HG02798 (cell line): ENCODE results near the gene COL20A1.

ENCODE experiments used
- ATAC-seq: cut with Tn5 transposase; IDR thresholded peaks from one replicate; pipeline ENCODE4 v1.9.1; 2021; ENCODE audit warnings: mild to moderate bottlenecking; ENCODE audit not compliant: unreplicated experiment, poor library complexity

The COL20A1 gene

GRCh38 chr20:63276956-63277355 is 16.0 kb upstream of the COL20A1 start:
- ATAC-seq, result no peak

DNA sequence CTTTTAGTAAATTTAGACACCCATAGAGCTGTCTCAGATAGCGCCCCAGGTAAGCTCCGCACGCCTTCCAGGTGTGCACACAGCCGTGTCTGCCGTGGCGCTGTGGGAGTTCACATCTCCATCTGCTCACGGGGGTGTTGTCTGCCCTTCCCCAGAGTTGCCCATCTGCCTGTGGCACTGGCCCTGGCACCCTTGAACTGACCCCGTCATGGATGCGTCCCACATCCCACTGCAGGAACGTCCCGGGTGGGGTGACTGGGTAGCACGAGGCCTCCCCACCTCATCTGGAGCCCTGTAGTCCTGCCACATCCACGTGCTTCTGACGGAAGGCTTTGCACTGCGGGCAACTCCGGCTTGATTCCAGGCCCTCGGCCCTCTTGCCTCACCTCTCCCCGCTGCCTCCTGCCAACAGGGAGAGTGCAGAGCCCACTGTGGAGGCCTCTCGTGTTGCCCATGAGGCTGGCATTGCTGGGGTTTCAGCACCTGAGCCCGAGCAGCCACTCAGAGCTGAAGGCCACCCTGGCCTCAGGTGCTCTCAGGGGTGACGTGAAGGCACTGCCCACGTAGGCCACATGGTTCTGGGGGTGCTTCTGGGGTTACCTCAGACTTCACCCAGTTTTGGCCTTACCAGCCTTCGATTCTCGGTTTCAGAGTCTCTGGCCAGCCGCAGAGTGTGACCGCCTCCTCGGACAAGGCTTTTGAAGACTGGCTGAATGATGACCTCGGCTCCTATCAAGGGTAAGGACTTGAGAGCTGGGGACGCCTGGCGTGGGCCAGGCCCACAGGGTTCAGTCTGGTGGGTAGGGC is 15.3 kb upstream of the COL20A1 start:
- ATAC-seq, result no peak

- no peak for ATAC-seq
These were observed 14.3 kb upstream of the COL20A1 start for GRCh38 chr20:63278661-63279060.

DNA sequence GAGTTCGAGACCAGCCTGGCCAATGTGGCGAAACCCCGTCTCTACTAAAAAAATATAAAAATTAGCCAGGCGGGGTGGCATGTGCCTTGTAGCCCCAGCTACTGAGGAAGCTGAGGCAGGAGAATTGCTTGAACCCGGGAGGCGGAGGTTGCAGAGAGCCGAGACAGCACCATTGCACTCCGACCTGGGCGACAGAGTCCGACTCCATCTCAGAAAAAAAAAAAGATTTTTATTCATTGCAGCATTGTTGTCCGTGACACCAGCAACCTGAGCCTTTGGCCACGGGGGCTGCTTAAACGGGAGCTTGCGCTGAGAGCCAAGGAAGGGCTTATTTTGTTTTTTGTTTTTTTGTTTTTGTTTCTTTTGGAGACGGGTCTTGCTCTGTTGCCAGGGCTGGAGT is 13.1 kb upstream of the COL20A1 start:
- ATAC-seq, result no peak

DNA sequence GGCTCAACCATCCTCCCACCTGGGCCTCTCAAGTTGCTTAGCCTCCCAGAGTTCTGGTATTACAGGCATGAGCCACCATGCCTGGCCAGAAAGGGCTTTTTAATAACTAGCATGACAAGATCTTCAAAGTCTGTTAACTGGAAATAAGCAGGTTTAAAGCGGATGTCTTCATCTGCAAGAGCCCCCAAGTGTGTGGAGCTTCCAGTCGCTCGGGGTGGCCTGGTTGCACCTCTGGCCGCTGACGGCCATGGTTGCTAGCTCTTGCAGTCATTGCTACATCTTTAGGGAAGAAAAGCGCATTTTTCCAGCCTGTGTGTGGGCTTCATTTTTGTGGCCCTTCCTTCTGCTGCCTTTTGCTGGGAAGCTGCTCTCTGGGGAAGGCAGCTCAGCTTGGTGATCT is 12.6 kb upstream of the COL20A1 start:
- ATAC-seq, result no peak

DNA sequence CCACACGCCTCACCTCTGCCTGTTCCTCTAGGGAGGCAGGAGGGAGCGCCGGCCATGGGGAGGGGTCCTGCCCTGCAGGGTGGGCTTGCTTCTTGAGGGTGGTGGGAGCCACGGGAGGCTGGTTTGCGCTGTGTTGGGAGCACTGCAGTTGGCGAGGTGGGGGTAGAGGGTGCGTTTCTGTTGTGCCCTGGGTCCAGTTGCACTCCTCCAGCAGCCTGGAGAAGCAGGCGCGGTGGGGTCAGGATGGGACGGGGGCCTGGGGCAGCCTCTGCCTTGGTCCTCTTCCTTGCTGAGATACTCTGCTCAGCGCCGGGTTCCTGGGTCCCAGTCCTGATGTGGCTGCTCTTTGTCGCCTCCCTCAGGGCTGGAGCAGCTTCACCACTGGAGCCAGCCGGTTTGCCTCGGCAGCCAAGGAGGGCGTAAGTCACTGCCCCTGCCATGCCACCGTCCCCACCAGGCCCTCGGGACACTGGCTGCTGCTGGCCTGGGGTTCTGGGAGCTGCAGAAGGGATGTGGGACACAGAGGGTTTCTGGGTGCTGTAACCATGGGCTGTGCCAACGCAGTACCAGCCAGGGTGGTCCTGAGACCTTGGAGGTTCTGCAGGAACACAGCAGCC is 11.9 kb upstream of the COL20A1 start:
- no peak for ATAC-seq

DNA sequence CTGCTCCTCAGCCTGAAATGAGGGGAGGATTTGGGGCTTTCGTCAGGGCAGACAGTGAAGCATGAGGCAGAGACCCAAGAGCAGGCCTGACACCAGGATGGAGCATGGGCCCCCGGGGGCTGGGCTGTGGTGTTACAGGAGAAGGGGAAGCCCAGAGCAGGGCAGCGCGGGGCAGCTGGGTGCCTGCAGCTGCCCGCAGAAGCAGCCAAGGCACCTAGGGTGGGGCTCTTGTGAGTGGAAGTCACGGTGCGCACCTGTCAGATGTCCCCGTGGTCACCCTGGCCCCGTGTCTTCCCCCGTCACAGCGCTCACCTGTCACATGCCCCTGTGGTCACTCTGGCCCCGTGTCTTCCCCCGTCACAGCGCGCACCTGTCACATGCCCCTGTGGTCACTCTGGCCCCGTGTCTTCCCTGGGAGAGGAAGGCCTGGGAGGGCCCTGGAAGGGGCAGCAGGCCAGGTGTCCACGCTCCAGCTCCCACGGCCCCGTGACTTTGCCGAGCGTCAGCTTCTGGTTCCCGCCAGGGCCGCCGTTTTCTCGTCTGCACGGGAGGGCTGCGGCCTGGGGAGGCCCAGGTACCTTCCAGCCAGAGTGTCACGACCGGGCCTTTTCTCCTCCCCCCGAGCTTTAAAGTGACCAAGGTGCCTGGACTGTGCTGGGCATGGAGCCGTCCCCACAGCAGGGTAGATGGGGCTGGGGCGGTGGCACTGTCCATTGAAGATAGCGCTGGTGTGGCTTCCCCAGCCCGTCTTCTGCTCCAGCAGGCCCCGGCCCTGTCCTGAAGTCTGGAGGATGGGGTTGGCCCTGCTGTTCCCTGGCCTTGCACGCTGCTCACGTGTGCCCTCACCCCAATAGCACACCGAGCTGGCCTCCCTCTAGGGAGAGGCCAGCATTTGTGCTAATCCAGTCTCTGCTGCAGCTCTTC is 11.0 kb upstream of the COL20A1 start:
- no peak for ATAC-seq

DNA sequence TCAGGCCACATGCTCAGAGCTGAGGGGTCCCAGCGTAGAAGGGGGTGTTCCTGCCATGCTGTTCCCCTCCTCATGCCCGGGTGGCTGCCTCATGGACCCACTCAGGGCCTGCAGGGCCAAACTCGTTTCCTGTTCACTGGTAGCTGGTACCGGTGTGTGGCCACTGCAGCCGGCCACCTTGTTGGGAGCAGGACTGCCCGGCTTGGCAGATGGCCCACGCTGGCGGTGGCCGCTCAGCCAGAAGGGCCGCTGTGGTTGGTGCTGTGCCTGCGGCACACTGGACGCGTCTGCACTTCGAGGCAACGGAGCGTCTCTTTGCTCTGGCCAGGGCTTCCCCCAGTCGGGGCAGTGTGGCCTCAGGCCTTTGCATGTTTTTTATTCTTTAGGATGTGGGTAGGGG is 10.0 kb upstream of the COL20A1 start:
- no peak for ATAC-seq

DNA sequence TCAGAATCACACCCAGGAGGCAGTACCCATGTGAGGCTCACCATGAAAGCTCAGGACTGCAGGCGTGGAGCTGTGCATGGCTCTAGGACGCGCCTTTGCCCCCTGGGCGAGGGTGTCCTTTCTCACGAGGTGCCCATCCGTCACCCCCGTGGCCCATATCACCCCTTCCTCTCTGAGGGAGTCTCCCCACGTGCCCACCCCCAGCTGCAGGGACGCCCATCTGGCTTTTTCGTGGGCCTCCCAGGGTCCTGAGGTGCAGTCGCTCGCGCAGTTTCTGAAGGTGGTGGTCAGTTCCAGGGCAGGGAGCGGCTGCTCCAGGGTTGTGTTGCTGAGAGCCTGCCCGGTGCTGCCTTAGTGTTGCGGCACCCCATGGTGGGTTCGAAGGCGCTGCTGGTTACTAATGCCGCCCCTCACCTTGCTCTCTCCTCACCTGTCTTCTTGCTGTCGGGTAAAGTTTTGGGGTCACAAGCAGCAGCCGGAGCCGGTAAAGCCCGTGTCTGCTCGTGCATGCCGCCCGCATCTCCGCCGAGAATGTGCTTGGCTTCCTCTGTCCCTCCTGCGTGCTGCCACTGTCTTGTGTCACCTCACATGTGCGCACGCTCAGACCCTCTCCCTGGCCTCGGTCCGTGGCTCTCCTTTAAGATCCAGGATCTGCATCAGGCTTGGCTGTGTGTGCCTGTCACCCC is 9.4 kb upstream of the COL20A1 start:
- no peak for ATAC-seq

DNA sequence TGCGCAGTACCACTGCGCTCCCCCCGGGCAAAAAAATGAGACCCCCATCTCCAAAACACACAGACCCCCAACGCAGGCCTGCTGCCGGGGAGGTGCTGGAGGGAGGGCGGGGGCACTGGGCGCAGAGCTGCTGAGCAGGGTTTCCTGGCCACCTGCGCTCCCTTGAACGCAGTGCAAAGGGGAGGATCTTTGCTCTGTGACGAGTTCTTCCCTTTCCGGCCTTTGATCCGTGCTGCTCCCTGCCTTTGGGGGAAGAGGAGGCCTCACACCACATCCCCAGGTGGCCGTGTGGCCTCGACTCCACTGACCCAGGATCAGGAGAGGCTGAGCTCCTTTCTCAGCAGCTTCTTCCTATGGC is 8.9 kb upstream of the COL20A1 start:
- ATAC-seq, result no peak

DNA sequence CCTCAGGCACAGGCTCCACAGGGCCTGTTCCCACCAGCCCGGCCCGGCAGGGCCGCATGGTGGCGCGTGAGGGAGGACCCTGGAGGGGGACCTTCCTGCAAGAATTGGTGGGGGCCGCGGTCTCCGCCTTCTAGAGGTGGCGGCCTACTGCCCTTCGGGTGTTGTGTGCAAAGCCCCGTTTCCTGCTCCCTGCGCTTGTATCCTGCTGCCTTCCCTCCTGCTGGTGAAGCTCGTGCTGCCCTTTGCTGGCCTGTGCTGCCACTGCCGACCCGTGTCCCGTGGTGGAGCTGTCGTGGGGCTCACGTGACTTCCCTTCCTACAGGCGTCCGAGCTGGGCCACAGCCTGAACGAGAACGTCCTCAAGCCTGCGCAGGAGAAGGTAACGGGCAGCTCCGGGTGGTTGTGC is 8.4 kb upstream of the COL20A1 start:
- no peak for ATAC-seq

GRCh38 chr20:63284981-63285524 is 7.9 kb upstream of the COL20A1 start:
- ATAC-seq, result no peak

- no peak for ATAC-seq
These were observed 7.1 kb upstream of the COL20A1 start for GRCh38 chr20:63285636-63286615.

DNA sequence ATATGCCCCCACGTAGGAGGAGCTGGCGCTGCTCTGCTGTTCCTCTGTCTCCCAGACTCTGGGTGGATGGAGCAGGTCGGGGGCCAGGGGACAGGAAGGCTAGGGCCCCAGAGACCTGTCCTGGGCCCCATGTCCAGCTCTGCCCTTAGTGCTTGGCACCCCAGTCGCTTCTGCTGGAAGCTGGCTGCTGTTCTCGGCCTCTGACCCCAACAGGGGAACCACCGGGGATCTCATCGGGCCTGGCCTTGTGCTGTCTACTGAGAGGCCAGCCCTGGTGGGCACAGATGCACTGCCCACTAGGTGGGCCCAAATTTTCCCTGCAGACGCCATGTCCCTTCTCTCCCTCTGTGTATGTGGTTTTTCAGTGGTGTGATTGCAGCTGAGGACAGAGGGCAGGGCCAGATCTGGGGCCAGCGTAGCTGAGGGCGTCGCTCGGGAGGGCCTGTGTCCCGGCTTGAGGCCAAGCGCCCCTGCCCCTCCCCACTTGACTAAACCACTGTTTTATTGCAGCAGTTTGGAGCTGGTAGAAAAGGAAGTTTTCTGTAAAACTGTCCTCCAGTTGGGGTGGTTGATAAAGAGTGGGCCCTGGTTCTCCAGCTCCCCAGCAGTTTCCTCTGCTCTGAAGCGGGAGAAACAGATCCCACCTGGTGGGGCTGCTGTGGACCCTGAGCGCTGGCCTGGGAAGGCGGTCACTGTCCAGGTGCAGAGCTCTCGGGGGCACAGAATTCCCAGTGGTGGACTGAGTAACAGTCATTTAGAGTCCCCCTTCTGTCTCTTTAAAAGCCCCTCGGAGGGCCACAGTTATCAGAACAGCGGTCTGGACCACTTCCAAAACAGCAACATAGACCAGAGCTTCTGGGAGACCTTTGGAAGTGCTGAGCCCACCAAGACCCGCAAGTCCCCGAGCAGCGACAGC is 5.9 kb upstream of the COL20A1 start:
- no peak for ATAC-seq

GRCh38 chr20:63287697-63288580 is 5.0 kb upstream of the COL20A1 start:
- ATAC-seq, result no peak

DNA sequence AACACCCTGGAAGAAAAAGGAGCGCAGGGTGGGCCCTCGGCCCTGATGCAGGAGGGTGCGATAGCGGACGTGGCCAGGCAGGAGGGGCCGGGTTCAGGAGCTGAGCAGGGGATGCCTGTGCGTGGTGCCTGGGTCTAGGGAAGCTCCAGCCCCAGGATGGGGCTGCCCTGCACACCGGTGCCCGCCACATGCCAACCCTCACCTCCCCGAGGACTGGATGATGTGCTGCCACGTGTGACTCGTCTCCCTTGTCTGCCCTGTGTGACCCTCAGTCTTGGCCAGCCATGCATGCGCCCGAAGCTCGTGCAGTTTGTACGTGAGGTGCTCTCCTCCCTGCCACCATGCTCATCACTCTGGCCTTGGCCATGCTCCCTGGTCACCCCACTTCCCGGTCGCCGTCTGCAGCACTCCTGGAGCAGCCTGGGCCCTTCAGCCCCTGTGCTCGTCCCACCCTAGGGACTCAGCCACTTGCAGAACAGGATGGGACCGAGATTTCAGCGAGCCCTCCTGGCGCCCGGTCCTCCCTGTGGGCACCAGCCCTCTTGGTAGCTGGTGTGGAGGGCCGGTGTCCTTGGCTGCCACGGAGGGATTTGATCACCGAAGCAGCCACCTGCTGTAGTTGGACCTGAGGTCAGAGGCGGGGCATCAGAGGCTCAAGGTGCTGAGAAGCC is 4.3 kb upstream of the COL20A1 start:
- no peak for ATAC-seq
